GM21390 (cell line): Measurements from ENCODE around the gene CREB3L2.

Experiments used
- ATAC-seq: cut with Tn5 transposase; IDR thresholded peaks from one replicate; pipeline ENCODE4 v1.9.1; 2021; ENCODE audit not compliant: unreplicated experiment

CREB3L2 gene

DNA sequence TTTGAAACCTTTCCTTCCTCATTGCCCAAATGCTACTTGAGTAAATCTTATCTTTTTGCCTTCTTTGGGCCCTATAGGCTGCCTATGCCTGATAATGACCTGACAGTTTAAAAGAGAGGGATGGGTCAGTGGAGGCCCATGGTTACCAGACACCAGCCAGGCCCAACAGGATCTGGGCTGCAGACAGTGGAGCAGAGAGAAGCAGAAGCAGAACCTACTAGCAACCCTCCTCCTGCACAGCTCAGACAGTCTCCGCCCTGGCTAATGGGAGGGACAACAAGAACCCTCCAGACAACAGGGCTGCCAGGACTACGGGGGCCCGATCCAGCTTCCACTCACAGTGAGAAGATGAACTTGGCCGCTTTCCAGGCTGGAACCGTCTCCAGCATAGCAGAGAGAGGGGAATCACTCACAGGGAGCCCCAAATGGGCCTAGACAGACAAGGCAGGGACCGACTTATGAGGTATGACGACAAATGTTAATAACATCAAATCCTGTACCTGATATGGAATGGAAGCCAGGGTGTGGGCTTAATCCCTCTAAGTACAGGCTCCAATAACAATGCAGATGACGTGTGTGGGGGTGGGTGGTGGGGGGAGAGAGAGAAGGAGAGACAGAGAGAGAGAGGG is 123.4 kb downstream of the CREB3L2 start:
- no peak for ATAC-seq

DNA sequence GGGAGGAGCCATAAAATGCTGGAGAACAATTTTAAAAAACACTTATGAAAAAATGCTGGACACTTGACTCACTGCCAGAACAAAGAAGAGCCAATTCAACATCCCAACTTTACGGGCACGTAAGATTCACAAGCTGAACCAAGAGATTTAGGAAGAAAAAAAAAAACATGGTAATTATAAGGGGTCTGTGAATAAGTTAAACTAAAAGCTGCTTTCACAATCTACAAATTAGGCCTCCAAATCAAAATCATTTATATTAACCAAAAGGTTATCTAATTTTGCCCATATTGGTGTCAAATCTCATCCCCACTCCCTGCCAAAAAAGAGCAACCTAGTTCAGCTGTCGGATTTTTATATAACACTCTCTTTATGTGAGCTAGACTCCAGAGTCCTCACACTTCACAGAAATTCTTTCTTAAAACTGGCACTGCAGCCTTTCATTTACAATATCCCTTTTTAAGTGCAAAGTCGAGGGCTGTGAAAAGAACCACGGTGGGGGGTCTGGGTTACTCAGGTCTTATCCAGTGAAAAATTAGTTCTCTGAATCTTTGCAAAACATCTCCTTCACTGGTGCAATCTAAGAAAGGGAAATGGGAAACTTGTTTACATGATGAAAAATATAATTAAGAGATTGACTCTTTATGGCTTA is 124.7 kb downstream of the CREB3L2 start:
- ATAC-seq = no peak

DNA sequence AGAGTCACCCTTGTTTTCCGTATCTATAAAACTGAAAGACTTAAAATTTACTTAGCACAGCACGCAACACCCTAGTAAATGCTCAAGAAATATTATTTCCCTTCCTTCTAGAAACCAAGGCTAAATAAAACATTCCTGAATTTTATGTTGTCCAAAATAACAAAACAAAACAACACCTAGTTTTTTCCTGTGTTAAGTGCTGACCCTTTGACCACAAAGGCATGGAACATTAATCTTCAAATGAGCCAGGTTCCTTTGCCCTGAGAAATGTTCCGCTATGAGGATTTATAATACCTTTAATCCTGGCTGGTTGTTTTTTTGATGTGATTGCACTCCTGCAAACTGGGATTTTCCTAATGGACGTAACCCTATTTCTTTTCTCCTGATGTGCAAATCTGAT is 126.1 kb downstream of the CREB3L2 start:
- ATAC-seq = no peak

DNA sequence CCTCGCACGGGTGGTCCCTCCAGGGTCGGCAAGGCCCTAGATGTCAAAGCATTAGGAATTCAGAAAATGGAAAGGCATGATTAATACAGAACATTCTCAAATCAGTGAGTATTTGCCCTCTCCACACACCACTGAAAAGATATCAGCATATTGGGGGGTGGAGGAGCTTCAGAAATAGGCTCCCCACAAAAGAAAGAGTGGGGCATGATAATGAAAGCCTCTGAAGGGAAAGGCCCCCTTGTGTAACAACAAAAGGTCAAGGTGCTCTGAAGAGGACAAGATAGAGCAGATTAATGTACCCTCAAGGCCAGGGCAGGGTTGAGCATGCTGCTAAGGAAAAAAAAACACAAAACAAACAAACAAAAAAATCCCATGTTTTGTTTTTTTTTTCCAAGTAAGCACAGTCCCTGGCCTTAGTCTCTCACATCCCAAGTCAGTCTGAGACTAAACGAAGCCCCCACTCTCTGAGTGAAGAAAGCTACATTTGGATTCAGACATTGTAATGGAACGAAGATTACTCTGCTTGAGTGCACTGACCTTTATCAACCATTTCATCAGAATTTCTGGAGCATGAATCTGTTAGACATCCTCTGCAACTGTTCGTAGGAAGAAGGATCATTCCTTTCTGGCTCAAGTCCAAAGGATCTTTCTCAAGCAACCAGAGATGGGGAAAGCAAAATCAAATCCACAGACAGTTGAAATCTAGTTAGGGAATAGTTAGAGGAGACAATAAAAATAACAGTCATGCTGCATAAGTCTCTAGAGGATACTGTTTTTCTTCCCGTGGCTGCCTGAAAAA is 127.7 kb downstream of the CREB3L2 start:
- ATAC-seq = no peak

DNA sequence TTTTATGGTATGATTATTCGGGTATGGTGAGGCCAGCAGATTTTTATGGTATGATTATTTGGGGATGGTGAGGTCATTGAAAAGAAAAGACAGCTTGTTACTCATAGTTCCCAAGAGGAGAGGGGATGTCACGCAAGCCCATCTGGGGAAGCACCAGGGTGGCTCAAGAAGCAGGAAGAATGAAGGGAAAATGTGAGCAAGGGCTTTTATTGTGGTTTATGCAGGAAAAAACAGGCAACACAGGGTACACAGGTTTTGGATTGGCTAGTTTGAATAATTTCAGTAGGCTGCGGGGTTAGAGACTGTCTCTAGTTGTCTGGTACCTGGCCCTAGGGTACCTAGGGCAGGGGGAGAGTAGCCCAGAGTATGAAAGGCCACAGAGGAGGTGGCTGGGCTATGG is 128.4 kb downstream of the CREB3L2 start:
- ATAC-seq = no peak

DNA sequence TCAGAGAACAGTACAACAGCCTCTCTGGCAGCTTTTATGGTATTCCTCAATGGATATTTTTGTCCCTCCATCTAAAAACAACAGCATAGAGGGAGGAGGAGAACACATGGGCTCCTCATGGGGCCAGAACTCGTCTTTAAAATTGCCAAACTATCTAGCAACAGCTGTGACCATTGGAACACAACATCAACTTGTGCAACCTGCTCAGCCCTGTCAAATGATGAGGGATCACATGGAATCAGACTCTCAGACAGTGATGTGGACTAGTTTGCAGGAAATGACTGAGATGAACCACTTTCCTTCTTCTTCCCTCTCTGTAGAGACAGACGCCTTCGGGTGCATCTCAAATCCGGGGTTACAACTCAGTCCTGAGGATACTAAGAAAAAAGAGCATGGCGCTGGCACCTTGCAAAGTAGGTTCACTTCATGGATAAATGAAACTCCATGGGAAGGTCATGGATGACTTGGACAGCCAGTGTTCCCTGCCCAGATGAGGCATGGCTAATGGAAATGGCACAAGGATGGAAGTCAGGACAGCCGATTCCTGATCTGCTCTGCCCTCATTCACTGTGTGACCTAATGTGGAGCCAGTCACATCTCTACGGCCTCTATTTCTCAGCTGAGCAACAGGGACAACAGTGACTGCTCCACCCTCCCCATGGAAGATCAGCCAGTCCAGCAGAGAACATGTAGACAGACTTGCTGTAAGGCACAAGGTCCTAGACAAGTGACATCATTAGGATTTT is 130.5 kb downstream of the CREB3L2 start:
- ATAC-seq = no peak

DNA sequence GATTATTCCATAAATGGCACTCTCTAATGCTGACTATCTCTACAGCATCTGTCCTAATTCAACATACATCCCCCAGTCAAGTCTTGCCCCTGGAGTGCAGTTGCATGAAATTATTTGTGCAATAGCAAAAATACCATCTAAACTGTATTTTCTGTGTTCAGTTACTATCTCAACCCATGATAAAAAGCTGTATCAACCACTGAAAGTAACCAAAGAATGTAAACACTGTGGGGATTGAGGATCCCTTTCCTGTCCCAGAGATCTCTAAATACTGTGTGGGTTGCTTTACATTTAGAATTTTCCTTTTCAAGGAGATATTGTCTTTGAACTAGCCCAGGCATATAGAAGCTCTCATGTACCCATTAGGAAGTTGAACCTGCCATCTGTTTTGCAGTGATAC is 131.2 kb downstream of the CREB3L2 start:
- ATAC-seq = no peak

DNA sequence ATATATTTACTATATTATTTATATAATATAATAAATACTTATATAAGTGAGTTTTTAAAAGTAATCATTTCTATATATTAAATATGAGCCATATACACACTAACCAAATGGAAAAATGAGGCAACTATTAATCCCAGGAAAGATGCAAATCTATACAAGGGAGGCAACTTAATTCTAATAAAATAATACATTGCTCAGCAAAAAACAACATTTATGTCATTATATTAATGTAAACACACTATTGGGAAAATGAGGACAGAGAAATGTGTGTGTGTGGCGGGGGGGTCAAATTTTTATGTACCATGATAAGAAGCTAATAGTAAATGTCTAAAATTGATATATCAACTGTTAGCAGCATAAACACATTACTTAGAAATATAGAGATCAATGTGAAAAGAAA is 131.8 kb downstream of the CREB3L2 start:
- ATAC-seq = no peak

DNA sequence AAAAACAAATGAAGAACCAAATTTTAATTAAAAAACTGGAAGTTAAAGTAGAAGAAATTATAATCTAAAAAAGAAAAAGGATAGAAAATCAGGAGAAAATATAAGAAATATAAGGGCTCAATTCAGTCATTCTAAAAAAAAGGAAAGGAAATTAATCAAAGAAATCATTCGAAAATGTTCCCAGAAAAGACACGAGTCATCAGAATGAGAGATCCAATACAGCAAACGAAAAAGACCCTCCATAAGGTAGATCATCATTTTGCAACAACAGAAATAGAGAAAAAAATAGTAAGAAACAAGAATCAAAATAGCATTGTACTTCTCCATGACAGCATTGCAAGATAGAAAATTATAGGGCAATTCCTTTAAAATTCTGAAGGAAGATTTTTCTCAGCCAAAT is 132.6 kb downstream of the CREB3L2 start:
- no peak for ATAC-seq

DNA sequence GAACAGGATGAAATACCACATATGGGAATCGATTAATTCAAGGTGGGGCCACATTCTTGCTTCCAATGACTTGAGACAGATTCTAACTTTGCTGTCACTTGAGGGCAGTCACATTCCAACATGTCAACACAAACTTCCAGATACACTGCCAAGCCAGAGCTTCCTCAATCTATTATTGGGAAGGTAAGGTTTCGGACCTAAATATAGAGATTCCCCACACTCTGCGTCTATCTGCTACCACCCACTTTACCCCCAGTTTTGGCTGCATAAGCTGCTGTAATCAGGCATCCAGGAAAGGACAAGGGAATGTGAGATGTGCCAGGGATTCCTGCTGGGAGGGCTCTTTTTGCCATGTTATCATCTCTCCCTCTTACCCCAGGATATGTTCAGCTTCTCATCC is 134.6 kb downstream of the CREB3L2 start:
- no peak for ATAC-seq

DNA sequence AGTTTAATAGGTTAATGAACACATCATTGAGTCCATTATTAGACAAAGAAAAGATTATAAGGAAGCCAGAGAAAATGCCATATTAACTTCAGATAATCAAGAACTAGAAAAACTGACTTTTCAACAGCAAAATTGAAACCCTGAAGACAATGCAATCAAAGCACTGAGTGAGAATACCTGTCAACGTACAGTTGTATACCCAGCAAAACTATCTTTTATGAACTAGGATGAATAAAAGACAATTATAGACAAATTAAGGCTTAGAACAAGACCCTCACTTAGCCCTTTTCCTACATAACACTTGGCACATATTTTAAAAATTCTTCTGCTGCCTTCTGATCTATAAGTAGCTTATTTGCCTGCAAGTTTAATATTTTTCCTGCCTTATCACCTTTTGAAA is 136.1 kb downstream of the CREB3L2 start:
- no peak for ATAC-seq

DNA sequence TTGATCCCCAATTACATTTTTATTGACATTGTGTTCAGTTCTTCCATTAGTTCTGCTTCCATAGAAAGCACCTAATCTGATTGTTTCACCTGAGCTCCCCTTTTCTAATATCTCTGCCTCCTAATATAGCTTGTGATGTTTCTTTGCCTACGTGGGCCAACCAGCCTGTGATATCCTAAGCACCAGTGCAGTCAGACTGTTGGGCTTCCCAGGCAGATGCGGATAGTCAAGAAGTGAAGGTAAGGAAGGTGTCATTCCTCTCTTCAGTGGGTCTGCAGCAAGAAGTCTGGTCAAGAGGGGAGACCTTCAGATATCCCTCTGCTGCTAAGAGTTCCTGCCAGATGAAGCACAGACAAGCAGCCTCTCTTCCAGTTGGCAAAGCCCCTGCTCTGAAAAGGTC is 138.9 kb downstream of the CREB3L2 start:
- ATAC-seq = no peak

DNA sequence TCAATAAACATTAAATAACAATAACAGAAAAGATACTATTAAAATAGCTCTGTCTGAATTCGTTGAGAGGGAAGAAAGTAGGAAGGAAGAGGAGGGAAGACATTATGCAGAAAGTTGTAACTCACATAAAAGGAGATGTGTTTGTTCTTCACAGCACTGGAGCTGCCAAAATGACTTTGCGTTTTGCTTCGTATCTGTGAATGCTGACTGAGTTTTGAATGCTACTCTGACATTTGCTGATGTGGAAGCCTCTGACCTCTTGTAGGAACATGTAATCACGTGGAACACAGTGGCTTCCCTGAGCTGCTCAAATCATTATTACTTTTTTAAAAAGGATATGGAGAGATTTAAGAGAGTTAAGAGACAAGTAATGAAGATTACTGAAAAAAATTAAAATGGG is 139.5 kb downstream of the CREB3L2 start:
- ATAC-seq = no peak

DNA sequence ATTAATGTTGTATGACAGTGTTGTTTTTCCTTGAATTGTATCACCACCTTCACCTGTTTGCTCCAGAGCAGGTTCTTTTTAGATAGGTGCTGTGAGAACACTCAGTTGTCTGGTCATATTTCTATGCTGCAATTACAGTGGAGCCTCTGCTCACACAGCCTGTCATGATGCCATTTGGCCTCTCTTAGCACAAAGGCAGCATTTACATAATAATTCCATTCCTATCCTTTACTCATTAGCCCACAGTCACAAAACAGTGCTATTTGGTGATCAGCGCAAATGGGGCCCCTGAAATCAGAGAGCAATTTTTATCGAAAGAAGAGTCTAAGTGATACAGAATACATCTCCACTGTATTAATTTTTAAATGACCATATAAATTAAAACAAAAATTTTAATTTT is 141.3 kb downstream of the CREB3L2 start:
- ATAC-seq = no peak

DNA sequence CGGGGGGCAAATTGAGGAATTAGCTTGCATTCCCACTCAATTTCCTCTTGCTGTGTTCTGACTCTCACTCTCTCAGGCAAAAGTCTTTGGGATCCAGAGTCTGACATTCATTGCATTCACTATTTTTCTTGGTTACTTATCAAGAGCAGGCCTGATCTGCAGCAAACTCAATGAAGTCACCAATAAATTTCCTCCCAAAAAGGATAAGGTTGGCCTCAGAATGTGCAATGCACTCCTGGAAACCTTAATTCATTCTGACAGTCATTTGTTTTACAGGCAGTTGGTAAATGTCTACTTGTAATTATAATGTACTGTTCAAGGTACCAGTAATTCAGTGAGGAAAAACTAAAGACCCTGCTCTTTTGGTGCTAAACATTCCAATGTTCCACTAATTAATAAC is 148.8 kb downstream of the CREB3L2 start:
- no peak for ATAC-seq

DNA sequence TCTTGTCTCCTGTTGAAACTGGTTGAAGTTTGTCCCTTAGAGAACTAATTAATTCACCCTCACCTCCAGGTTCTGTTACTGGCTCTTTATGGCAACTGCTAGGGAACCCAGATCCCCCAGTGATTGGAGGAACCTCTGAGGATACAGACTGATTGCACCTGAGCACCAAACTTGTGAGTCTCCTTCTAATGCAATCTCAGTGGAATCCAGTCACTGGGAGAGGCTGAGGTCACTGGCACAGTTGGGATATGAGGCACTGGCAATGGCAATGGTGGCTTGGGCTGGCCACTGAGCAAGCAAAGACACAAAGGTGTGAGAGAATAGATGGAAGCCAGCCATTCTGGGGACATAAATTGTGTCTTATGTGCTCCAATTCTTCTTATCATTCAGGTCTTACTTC is 149.8 kb downstream of the CREB3L2 start:
- no peak for ATAC-seq

DNA sequence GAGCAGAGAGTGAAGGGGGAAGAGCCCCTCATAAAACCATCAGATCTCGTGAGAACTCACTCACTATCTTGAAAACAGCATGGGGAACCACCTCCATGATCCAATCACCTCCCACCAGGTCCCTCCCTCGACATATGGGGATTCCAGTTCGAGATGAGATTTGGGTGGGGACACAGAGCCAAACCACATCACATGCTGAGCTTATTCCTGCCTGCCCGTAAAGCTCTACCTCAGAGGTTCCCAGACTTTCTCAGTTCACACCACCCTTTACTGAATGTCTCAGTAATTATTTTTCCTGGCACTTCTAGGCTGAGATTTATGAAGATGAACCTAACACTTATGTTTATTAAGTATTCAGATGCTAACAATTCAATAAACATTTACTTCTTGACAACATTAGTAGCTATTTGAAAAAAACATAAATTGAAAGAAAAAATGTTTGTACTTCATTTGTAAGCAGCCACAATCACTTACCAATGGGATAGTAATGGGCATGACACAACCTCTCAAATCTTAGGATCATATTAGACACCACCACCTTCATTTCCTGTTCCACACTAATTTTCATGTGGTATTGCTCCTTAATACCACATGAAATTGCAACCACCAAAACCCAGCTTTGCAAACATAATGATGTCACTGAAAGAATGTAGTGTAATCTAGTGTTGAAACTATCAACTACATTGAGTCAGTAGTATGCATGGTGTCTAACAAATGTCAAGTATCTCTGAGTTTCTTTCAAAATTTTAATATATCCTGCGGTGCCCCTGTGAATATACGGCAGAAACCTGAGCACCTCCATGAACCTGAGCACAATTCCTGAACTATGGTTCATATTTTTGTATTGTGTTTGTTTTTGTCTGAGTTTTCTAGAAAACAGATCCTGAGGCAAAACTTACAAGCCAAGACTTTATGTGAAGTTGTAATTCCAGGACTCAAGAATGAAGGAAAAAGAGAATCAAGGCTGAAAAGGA is 150.6 kb downstream of the CREB3L2 start:
- ATAC-seq = no peak

DNA sequence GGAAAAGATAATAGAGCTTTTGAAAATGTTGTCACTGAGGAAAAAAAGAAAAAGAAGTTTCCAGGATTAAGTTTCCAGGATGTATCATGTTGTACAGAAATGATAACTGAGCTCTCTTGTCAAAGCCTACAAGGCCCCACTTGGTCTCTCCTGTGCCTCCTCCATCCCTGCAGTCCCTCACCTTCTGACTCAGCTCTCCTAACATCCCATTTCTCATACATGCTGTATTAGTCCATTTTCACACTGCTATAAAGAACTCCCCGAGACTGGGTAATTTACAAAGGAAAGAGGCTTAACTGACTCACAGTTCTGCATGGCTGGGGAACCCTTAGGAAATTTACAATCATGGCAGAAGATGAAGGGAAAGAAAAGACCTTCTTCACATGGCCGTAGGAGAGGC is 151.3 kb downstream of the CREB3L2 start:
- ATAC-seq = no peak

DNA sequence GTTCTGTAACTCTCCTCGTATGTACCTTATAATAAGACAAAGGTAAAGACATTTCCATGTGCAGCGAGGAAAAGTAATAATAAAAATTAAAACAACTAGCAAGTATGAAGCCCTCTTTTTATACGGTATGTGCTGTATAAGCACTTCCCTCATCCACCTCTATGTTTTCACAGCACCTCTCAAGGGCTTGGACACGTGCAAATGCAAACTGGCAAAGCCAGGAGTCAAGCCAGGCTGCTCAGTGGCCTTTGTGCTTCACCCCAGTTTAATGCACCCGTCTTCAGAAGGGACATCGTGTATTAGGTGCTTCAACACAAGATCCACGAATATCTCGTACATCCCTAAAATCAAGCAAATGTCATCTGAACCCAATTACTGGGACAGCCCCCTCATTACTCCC is 153.8 kb downstream of the CREB3L2 start:
- ATAC-seq = no peak

DNA sequence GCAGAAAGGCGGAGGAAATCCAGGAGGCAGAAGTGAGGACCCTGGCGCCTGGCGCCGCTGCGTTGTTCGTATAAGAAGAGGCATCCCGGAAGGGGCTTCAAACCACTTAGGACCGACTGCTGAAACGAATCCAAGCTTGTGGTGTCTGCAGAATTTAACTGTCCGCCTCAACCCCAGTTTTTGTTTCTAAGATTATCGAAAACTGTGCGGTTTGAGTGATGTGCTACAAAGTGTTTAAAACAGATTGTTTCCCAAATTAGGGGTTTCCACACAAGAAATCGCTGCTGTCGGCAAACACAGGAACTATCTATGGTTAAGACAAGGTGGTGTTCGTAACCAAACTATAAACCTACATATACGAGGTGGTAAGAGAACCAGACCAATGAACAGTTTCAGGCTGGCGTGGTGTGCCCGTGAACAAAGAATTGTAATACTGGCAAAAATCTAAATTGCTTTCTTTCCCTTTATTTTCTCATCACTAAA is 154.3 kb downstream of the CREB3L2 start:
- peak; percentile 47 for ATAC-seq
